ENCODE results near the gene LLPH. TPM values are rescaled to one million over a fixed set of nuclear protein-coding genes. Genes with fewer than 3 reads are reported as not detected.

The LLPH gene
- total RNA-seq, 1 donor from 2014 or later = 3.9 TPM

DNA sequence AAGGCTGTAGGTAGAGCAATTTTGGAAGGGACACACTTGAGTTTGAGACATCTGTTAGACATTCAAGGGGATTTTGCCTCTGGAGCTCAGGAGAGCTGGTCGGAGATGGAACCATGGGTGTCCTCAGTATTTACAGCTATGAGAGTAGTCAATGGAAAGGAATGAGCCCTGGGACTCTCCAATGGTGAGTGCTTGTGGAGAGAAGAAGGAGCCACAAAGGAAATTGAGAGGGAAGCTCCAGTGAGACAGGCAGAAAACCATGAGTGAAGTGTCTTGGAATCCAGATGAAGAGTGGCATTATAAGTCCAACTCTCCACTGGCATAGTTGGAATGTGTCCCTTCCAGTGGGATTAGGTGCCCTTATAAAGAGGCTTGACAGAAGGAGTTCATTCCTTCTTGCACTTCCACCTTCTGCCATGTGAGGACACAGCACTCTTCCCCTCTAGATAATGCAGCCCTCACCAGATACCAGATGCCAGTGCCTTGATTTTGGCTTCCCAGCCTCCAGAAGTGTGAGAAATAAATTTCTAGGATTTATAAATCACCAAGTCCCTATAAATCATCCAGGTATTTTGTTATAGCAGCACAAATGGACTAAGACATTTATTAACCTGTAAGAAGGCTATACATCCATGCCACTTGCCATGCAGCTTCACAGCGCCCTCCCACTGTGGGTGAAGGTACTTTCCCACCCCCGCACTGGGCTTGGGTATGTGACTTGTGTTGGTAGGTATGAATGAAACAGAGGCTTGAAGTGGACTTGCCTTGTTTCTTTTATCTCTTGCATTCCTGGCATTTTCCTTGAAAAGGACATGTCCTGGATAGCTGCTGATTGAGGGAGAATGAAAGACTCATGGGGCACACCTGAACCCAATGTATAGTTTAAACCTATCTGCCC lies 27.3 kb downstream of the LLPH start:
- Histone ChIP-seq H3K36me3 (no peaks in the 10 kb centered on the region), H3K27me3 (no peaks in the 10 kb centered on the region), H3K27ac (no peak overlapping the region), H3K4me3 (no peak overlapping the region), H3K4me1 (no peaks in the 10 kb centered on the region), H3K9me3 (no peaks in the 10 kb centered on the region)
- intact Hi-C loops (cut with DNase I) = loop anchor here (10.0 kb wide), 1 partner anchor 1218 kb away; no protein-coding TSS in a partner anchor
- no peak for DNase-seq (ENCODE audit: extremely low spot score in 2 of 2)
- no peak for TF ChIP-seq POLR2AphosphoS5 (IDR thresholded peaks at IDR 0.05; ENCODE audit: insufficient read depth in 1 of 2, low read depth in 1 of 2)
- TF ChIP-seq POLR2A (IDR thresholded peaks at IDR 0.05) = no peak
- TF ChIP-seq, protein P1, sequence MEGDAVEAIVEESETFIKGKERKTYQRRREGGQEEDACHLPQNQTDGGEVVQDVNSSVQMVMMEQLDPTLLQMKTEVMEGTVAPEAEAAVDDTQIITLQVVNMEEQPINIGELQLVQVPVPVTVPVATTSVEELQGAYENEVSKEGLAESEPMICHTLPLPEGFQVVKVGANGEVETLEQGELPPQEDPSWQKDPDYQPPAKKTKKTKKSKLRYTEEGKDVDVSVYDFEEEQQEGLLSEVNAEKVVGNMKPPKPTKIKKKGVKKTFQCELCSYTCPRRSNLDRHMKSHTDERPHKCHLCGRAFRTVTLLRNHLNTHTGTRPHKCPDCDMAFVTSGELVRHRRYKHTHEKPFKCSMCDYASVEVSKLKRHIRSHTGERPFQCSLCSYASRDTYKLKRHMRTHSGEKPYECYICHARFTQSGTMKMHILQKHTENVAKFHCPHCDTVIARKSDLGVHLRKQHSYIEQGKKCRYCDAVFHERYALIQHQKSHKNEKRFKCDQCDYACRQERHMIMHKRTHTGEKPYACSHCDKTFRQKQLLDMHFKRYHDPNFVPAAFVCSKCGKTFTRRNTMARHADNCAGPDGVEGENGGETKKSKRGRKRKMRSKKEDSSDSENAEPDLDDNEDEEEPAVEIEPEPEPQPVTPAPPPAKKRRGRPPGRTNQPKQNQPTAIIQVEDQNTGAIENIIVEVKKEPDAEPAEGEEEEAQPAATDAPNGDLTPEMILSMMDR (IDR thresholded peaks at IDR 0.05) = no peak

DNA sequence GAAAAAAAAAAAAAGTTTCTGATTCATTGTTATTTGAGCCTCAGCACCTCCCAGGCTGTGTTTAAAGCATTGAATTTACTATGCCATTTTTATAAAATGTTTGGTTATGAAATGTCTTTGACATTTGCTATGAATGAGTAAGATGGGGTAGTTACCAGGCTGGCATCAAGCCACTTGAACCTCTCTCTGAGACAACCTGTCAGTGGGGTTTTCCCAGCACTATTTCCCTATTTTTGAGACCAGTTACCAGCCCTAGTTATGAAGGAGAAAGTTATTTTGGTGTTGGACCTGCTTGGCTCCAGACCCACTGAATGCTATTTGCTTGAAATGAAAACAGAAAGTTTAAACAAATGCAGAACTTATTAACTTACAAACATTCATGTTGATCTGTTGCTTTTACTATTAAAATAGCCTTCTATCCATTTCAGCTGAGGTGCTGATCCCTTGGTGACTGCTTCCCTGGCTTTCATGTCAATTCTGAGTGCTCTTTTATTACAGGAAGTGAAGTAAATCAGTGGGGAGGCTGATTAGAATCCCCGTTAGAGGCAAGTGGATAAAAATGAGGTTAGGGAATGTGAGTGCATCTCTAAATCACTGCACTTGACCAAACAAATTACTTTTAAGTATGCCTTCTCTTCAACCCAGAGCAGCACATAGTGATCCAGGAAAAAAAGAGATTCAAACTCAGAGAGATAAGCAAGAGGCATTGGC lies 37.8 kb downstream of the LLPH start:
- Histone ChIP-seq H3K36me3 (no peaks in the 10 kb centered on the region), H3K4me1 (no peaks in the 10 kb centered on the region), H3K4me3 (no peak overlapping the region), H3K9me3 (no peaks in the 10 kb centered on the region), H3K27me3 (no peaks in the 10 kb centered on the region), H3K27ac (no peak overlapping the region)
- DNase-seq (ENCODE audit: extremely low spot score in 2 of 2) = no peak
- TF ChIP-seq, protein P1 (IDR thresholded peaks at IDR 0.05) = no peak
- TF ChIP-seq POLR2A (IDR thresholded peaks at IDR 0.05) (no peak), POLR2AphosphoS5 (IDR thresholded peaks at IDR 0.05; ENCODE audit: insufficient read depth in 1 of 2, low read depth in 1 of 2) (no peak)
- intact Hi-C loops (cut with DNase I) = no loop called here

DNA sequence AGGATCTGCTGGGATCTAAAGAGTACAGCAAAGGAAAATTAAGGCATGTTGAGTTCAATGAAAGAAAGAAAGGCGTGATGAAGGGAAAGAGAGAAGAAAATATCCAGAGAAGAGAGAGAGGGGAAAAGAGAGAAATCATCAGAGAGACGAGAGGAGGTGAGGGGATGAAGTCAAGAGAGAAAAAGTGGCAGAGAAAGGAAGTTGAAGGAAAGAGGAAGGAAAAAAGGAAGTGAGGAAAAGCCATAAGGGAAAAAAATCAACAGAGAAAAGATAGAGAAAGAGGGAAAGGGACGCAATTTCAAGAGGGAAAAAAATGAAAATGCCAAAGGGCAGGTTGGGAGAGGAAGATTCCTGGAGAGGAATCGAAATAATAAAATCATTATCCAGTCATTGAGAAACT lies 40.4 kb downstream of the LLPH start:
- no peak for DNase-seq (ENCODE audit: extremely low spot score in 2 of 2)
- no peak overlapping the region for H3K27ac ChIP-seq

DNA sequence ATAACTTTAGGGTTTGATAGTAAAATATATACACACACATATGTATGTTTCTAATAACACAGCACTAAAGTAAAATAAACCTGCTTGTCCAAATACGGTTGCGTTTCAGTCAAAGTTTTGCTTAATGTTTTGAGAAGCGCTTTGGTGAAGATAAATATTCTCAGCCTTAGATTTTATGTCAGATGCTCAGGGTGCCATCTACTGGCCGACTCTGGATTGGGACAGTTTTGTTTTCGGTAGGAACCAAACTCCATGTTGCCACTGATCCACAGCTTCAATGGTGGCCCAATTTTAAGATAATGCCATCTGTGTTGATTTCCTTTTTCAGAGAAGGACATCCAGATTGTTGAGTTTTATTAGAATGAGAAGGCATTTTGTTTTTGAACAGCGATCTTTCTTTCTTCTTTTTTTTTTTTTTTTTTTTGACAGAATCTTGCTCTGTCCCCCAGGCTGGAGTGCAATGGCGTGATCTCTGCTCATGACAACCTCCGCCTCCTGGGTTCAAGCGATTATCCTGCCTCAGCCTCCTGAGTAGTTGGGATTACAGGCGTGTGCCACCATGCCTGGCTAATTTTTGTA lies 43.1 kb downstream of the LLPH start:
- intact Hi-C loops (cut with DNase I) = no loop called here
- H3K4me3 ChIP-seq = no peak overlapping the region
- no peaks in the 10 kb centered on the region for H3K9me3 ChIP-seq
- no peaks in the 10 kb centered on the region for H3K27me3 ChIP-seq
- no peak overlapping the region for H3K27ac ChIP-seq
- no peaks in the 10 kb centered on the region for H3K36me3 ChIP-seq
- TF ChIP-seq, protein P1 (IDR thresholded peaks at IDR 0.05) = peak; percentile 35 to 64 (median 36)
- no peak for TF ChIP-seq POLR2A (IDR thresholded peaks at IDR 0.05)
- H3K4me1 ChIP-seq = no peaks in the 10 kb centered on the region
- no peak for DNase-seq (ENCODE audit: extremely low spot score in 2 of 2)

More for the DNA sequence above, 40.4 kb downstream of the LLPH start:
- Histone ChIP-seq H3K4me1 (no peaks in the 10 kb centered on the region), H3K27me3 (no peaks in the 10 kb centered on the region), H3K9me3 (no peaks in the 10 kb centered on the region), H3K36me3 (no peaks in the 10 kb centered on the region), H3K4me3 (no peak overlapping the region)
- intact Hi-C loops (cut with DNase I) = no loop called here
- TF ChIP-seq POLR2AphosphoS5 (IDR thresholded peaks at IDR 0.05; ENCODE audit: insufficient read depth in 1 of 2, low read depth in 1 of 2) (no peak), POLR2A (IDR thresholded peaks at IDR 0.05) (no peak)
- TF ChIP-seq, protein P1 (IDR thresholded peaks at IDR 0.05) = no peak

Measured in vagina (tissue), 2 donors.